Endothelial cell of umbilical vein (primary cell): ENCODE results near the gene KRTAP12-3. TPM values are rescaled to one million over a fixed set of nuclear protein-coding genes. Genes with fewer than 3 reads are reported as not detected.

Source experiments
- BruUV-seq: library from RNA; stranded (reverse); fragments of 400-500 nt; replicated peaks from 2 replicates; lab custom pipeline; 2021; lab: Mats Ljungman, UMichigan
- CTCF ChIA-PET: fragments of 300-600, 350-600 bp; sonication (Branson Sonifier 250); formaldehyde crosslinking; loops from one replicate; lab custom pipeline; 2021; ENCODE audit warnings: antibody characterized with exemption, inconsistent platforms; lab: Charles Lee
- POLR2A ChIA-PET: fragments of 300-600, 350-600 bp; sonication (Branson Sonifier 250); formaldehyde crosslinking; loops from one replicate; lab custom pipeline; 2021; ENCODE audit warnings: antibody characterized with exemption, inconsistent platforms; lab: Charles Lee
- DNase-seq: peaks from one replicate; pipeline ENCODE4 v3.0.0-alpha.2; 2011; ENCODE audit warnings: low read depth, low spot score
- FAIRE-seq: peaks from 2 replicates; lab custom pipeline; 2011; peaks lifted over from hg19 to GRCh38; lab: Jason Lieb, UNC
- H2AFZ ChIP-seq: 2 replicates; pipeline ENCODE4 v1.6.0; 2012; ENCODE audit warnings: low read depth, low read length, control low read depth, inconsistent platforms
- H3K27ac ChIP-seq: 2 replicates; pipeline ENCODE4 v1.5.1; 2011; ENCODE audit warnings: low read depth, mild to moderate bottlenecking, control low read depth, low read length, moderate library complexity; ENCODE audit not compliant: insufficient read depth
- H3K27me3 ChIP-seq, 2 experiments: 2 replicates each; pipeline versions ENCODE4 v1.6.0 to v1.6.1; 2011; ENCODE audit warnings: low read length in 2 of 2, mixed read lengths in 1 of 2; ENCODE audit not compliant: control insufficient read depth in 2 of 2, insufficient read depth in 2 of 2
- H3K36me3 ChIP-seq, 2 experiments: 2 replicates in 1 of 2; 3 replicates in 1 of 2; pipeline ENCODE4 v1.5.1; 2011; ENCODE audit warnings: low read length in 2 of 2, mild to moderate bottlenecking in 1 of 2, moderate library complexity in 1 of 2; ENCODE audit not compliant: control insufficient read depth in 2 of 2, insufficient read depth in 2 of 2; ENCODE audit errors: extremely low read depth in 1 of 2
- H3K4me1 ChIP-seq: 3 replicates; pipeline ENCODE4 v1.5.1; 2011; ENCODE audit warnings: mild to moderate bottlenecking, low read length; ENCODE audit not compliant: control insufficient read depth, insufficient read depth; ENCODE audit errors: extremely low read depth
- H3K4me2 ChIP-seq: 2 replicates; pipeline ENCODE4 v1.6.1; 2011; ENCODE audit warnings: low read length, control low read depth, mixed read lengths; ENCODE audit not compliant: insufficient read depth
- H3K4me3 ChIP-seq, 3 experiments: fragments of 200-600 bp in 1 of 3; sonication (generic), shearing (Covaris generic) in 1 of 3; replicated peaks in 1 of 3; 2 replicates each; pipeline ENCODE4 v1.5.1; 2011 to 2016; ENCODE audit warnings: control low read depth in 3 of 3, low read length in 3 of 3, mild to moderate bottlenecking in 2 of 3, inconsistent platforms in 1 of 3, low read depth in 1 of 3, moderate library complexity in 1 of 3; ENCODE audit not compliant: insufficient read depth in 1 of 3
- H3K79me2 ChIP-seq: 2 replicates; pipeline ENCODE4 v1.6.0; 2012; ENCODE audit warnings: low read length, inconsistent platforms; ENCODE audit not compliant: control insufficient read depth, insufficient read depth
- H3K9ac ChIP-seq: replicated peaks from 2 replicates; pipeline ENCODE3; 2011; ENCODE audit warnings: low read length, control low read depth; ENCODE audit not compliant: insufficient read depth; ENCODE audit errors: extremely low read depth
- H3K9me1 ChIP-seq: replicated peaks from 3 replicates; pipeline ENCODE4 v1.6.0; 2011; ENCODE audit warnings: mild to moderate bottlenecking, low read length; ENCODE audit not compliant: control insufficient read depth, insufficient read depth; ENCODE audit errors: extremely low read depth
- H3K9me3 ChIP-seq: replicated peaks from 2 replicates; pipeline ENCODE4 v1.5.1; 2012; ENCODE audit warnings: low read length, inconsistent platforms; ENCODE audit not compliant: control insufficient read depth, insufficient read depth
- H4K20me1 ChIP-seq: replicated peaks from 2 replicates; pipeline ENCODE3; 2011; ENCODE audit warnings: mild to moderate bottlenecking, low read length; ENCODE audit not compliant: control insufficient read depth, insufficient read depth; ENCODE audit errors: extremely low read depth
- CTCF ChIP-seq, 2 donors: IDR thresholded peaks; 1 replicate in 1 of 2; 2 replicates in 1 of 2; pipeline ENCODE4 v1.5.1; 2011; ENCODE audit warnings: low read length in 2 of 2, mild to moderate bottlenecking in 2 of 2, moderate library complexity in 2 of 2, control low read depth in 1 of 2, inconsistent platforms in 1 of 2, low read depth in 1 of 2; ENCODE audit not compliant: insufficient read depth in 1 of 2; ENCODE audit errors: extremely low read depth in 1 of 2
- EZH2 ChIP-seq: IDR thresholded peaks from 2 replicates; pipeline ENCODE4 v1.6.1; 2012; ENCODE audit warnings: borderline replicate concordance, low read depth, mild to moderate bottlenecking, moderate library complexity, low read length, inconsistent platforms; ENCODE audit not compliant: severe bottlenecking
- FOS ChIP-seq: IDR thresholded peaks from 2 replicates; pipeline ENCODE4 v1.6.1; 2011; ENCODE audit warnings: mild to moderate bottlenecking, low read length, moderate library complexity, borderline replicate concordance; ENCODE audit not compliant: insufficient read depth
- GATA2 ChIP-seq: IDR thresholded peaks from 2 replicates; pipeline ENCODE4 v1.7.0; 2011; ENCODE audit warnings: low read depth, mild to moderate bottlenecking, moderate library complexity, mixed read lengths, low read length; ENCODE audit not compliant: insufficient read length, insufficient read depth
- JUN ChIP-seq: IDR thresholded peaks from 2 replicates; pipeline ENCODE4 v1.6.1; 2011; ENCODE audit warnings: borderline replicate concordance, low read depth; ENCODE audit not compliant: insufficient read length, insufficient read depth
- MYC ChIP-seq: IDR thresholded peaks from one replicate; pipeline ENCODE4 v1.6.1; 2011; ENCODE audit warnings: mild to moderate bottlenecking, low read depth, low read length
- POLR2AphosphoS5 ChIP-seq: IDR thresholded peaks from 2 replicates; pipeline ENCODE4 v1.6.1; 2012; ENCODE audit warnings: low read depth, mild to moderate bottlenecking, control low read depth, low read length, moderate library complexity; ENCODE audit not compliant: insufficient read depth
- dilution Hi-C: fragments of 300-500 bp; cut with MboI; formaldehyde crosslinking; loops from one replicate; pipeline ENCODE4 v1.15.0; 2019; ENCODE audit warnings: low sequenced_read_pairs; ENCODE audit not compliant: extremely low pct_ligation_motif_present
- intact Hi-C: fragments of 100-400 bp; cut with micrococcal nuclease; formaldehyde crosslinking; loops from one replicate; pipeline ENCODE4 v1.10.0; 2022
- polyA plus RNA-seq, 4 experiments: library from polyadenylated mRNA; depleted of rRNA in 3 of 4; stranded (reverse) in 3 of 4; unstranded in 1 of 4; fragments of >200 nt; gene quantifications; 2 replicates each; pipeline versions ENCODE4 v1.2.1 to v1.2.3, GENCODE V29; 2011 to 2012; ENCODE audit warnings: missing spikeins in 1 of 4
- total RNA-seq: library from RNA; stranded (reverse); gene quantifications from 2 replicates; pipeline ENCODE4 v1.2.3, GENCODE V29; 2021

The KRTAP12-3 gene
- total and polyA plus RNA-seq, 2 donors (not counting 3 experiments of a cell fraction or from before 2014, with no cell fraction given): not detected

GRCh38 chr21:44695184-44695583 is 37.5 kb downstream of the KRTAP12-3 start:
- intact Hi-C loops (no loop called here), dilution Hi-C loops (no loop called here)
- H3K27me3 ChIP-seq: peaks cover 19 to 31% of the 10 kb centered on the region in 2 experiments
- CTCF ChIA-PET: interaction anchor here (1.0 kb wide), 1 partner anchor 11 kb away, joined by 3 read pairs; no protein-coding TSS in a partner anchor
- FAIRE-seq (no peak), DNase-seq (no peak)
- H3K9ac ChIP-seq: no peak overlapping the region
- H3K4me1 ChIP-seq: no peaks in the 10 kb centered on the region
- no peak overlapping the region for H2AFZ ChIP-seq
- no peaks in the 10 kb centered on the region for H3K9me3 ChIP-seq
- no peaks in the 10 kb centered on the region for H3K9me1 ChIP-seq
- no peaks in the 10 kb centered on the region for H3K79me2 ChIP-seq
- TF ChIP-seq JUN (no peak), GATA2 (no peak), FOS (no peak), CTCF (IDR thresholded peaks at IDR 0.05; ENCODE audit: extremely low read depth in 1 of 2, insufficient read depth in 1 of 2, low read depth in 1 of 2, low read length in 2 of 2) (no peak), POLR2AphosphoS5 (no peak), EZH2 (no peak), MYC (no peak)
- no peak overlapping the region for H3K27ac ChIP-seq
- H3K4me2 ChIP-seq: no peak overlapping the region
- no TSS peak for BruUV-seq
- no peaks in the 10 kb centered on the region for H3K36me3 ChIP-seq
- POLR2A ChIA-PET: no interaction called here
- H4K20me1 ChIP-seq: no peaks in the 10 kb centered on the region
- no peak overlapping the region for H3K4me3 ChIP-seq
